OCI-LY1 (cell line): ENCODE measurements around the gene KLK7.

ENCODE experiments used
- H2AFZ ChIP-seq: fragments of 200-600 bp; sonication (generic), shearing (Covaris generic); 2 replicates; pipeline ENCODE4 v1.6.0; 2014; ENCODE audit warnings: antibody characterized with exemption, mild to moderate bottlenecking, low read length
- H3F3A ChIP-seq: fragments of 200-600 bp; sonication (generic), shearing (Covaris generic); 2 replicates; pipeline ENCODE4 v1.6.0; 2014; ENCODE audit warnings: mild to moderate bottlenecking, antibody characterized with exemption, low read length, moderate library complexity; ENCODE audit not compliant: insufficient read depth
- H3K27ac ChIP-seq: fragments of 200-600 bp; sonication (generic); 2 replicates; pipeline ENCODE4 v1.5.1; 2014; ENCODE audit warnings: low read length, mixed run types, mild to moderate bottlenecking, low read depth; ENCODE audit not compliant: poor library complexity, severe bottlenecking
- H3K27me3 ChIP-seq: fragments of 200-600 bp; sonication (generic); 2 replicates; pipeline ENCODE4 v1.6.0; 2014; ENCODE audit warnings: antibody characterized with exemption, mild to moderate bottlenecking, low read length, moderate library complexity; ENCODE audit not compliant: insufficient read depth
- H3K36me3 ChIP-seq: fragments of 200-600 bp; sonication (generic); 2 replicates; pipeline ENCODE4 v1.6.1; 2014; ENCODE audit warnings: mild to moderate bottlenecking, antibody characterized with exemption, low read length, moderate library complexity, mixed read lengths; ENCODE audit not compliant: insufficient read depth
- H3K4me1 ChIP-seq: fragments of 200-600 bp; sonication (generic); 2 replicates; pipeline ENCODE4 v1.5.1; 2014; ENCODE audit warnings: mild to moderate bottlenecking, low read length, moderate library complexity; ENCODE audit not compliant: insufficient read depth, severe bottlenecking
- H3K4me2 ChIP-seq: fragments of 200-600 bp; sonication (generic), shearing (Covaris generic); 2 replicates; pipeline ENCODE4 v1.6.1; 2014; ENCODE audit warnings: low read length
- H3K4me3 ChIP-seq: fragments of 200-600 bp; sonication (generic); 2 replicates; pipeline ENCODE4 v1.5.1; 2014; ENCODE audit warnings: low read length, low read depth, mild to moderate bottlenecking, mixed read lengths; ENCODE audit not compliant: poor library complexity, severe bottlenecking
- H3K79me2 ChIP-seq: fragments of 200-600 bp; shearing (Covaris generic); 2 replicates; pipeline ENCODE4 v1.6.1; 2016; ENCODE audit warnings: mixed run types, low read length, mixed read lengths; ENCODE audit not compliant: insufficient read depth
- H3K9ac ChIP-seq: fragments of 200-600 bp; sonication (generic), shearing (Covaris generic); 2 replicates; pipeline ENCODE4 v1.6.1; 2014; ENCODE audit warnings: mild to moderate bottlenecking, low read length, mixed read lengths
- H3K9me2 ChIP-seq: fragments of 200-600 bp; sonication (generic), shearing (Covaris generic); 2 replicates; pipeline ENCODE4 v1.6.1; 2014; ENCODE audit warnings: low read depth, mild to moderate bottlenecking, low read length, mixed read lengths
- H3K9me3 ChIP-seq: fragments of 200-600 bp; shearing (Covaris generic); 2 replicates; pipeline ENCODE4 v1.6.1; 2014; ENCODE audit warnings: low read length, mixed read lengths
- H4K20me1 ChIP-seq: fragments of 200-600 bp; sonication (generic), shearing (Covaris generic); 2 replicates; pipeline ENCODE4 v1.6.0; 2016; ENCODE audit warnings: mild to moderate bottlenecking, low read length; ENCODE audit not compliant: insufficient read depth
- EZH2 ChIP-seq: fragments of 200-600 bp; sonication (generic), shearing (Covaris generic); IDR thresholded peaks from 2 replicates; pipeline ENCODE4 v1.8.0; 2017; ENCODE audit warnings: borderline replicate concordance, mixed run types, mild to moderate bottlenecking, antibody characterized with exemption, low read length, moderate library complexity, mixed read lengths
- TF ChIP-seq, protein P1 (sequence below): fragments of 200-600 bp; sonication (generic), shearing (Covaris generic); IDR thresholded peaks from 2 replicates; pipeline ENCODE4 v1.5.1; 2017; ENCODE audit warnings: mild to moderate bottlenecking, antibody characterized with exemption, low read length, moderate library complexity, mixed read lengths

Gene KLK7

DNA sequence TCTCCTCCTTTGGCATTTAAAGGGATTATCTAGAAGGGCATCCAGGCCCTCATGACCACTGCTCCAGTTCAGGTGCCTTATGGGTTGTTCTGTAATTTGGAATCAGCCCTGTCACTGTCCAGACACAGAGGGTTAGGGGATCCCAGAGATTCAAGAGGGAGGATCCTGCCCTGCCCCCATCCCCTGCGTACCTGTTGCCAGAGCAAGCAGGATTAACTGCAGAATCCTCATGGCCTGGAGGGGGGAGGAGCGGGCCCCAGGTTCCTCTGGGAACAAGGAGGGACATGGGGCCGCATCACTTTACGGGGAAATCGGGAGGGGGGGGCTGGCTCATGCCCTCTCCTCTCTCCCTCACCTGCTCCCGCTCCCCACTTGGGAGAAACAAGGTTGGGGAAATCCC lies 41.7 kb upstream of the KLK7 start:
- H3K9ac ChIP-seq, result no peak overlapping the region
- H3K4me1 ChIP-seq, result no peaks in the 10 kb centered on the region
- H3K27me3 ChIP-seq, result no peaks in the 10 kb centered on the region; the same call in 1 of the 2 replicates
- no peak overlapping the region for H3K4me3 ChIP-seq
- H3F3A ChIP-seq, result no peaks in the 10 kb centered on the region
- H3K79me2 ChIP-seq, result no peaks in the 10 kb centered on the region
- no peak overlapping the region for H2AFZ ChIP-seq
- H3K27ac ChIP-seq, result no peak overlapping the region
- no peaks in the 10 kb centered on the region for H3K9me3 ChIP-seq
- TF ChIP-seq EZH2, result no peak
- TF ChIP-seq, protein P1, sequence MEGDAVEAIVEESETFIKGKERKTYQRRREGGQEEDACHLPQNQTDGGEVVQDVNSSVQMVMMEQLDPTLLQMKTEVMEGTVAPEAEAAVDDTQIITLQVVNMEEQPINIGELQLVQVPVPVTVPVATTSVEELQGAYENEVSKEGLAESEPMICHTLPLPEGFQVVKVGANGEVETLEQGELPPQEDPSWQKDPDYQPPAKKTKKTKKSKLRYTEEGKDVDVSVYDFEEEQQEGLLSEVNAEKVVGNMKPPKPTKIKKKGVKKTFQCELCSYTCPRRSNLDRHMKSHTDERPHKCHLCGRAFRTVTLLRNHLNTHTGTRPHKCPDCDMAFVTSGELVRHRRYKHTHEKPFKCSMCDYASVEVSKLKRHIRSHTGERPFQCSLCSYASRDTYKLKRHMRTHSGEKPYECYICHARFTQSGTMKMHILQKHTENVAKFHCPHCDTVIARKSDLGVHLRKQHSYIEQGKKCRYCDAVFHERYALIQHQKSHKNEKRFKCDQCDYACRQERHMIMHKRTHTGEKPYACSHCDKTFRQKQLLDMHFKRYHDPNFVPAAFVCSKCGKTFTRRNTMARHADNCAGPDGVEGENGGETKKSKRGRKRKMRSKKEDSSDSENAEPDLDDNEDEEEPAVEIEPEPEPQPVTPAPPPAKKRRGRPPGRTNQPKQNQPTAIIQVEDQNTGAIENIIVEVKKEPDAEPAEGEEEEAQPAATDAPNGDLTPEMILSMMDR, result no peak
- H3K36me3 ChIP-seq, result no peaks in the 10 kb centered on the region
- H4K20me1 ChIP-seq, result no peaks in the 10 kb centered on the region
- H3K9me2 ChIP-seq, result no peaks in the 10 kb centered on the region
- no peak overlapping the region for H3K4me2 ChIP-seq

DNA sequence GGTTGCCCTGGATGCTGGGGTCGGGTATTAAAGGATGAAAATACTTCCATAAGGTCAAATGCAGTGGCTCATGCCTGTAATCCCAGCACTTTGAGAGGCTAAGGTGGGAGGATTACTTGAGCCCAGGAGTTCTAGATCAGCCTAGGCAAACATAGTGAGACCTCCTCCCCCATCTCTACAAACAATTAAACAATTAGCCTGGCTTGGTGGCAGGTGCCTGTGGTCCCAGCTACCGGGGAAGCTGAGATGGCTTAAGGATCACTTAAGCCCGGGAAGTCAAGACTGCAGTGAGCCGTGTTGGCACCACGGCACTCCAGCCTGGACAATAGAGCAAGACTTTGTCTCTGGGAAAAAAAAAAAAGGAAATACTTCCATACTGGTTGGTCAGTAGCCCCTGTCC lies 41.2 kb upstream of the KLK7 start:
- H3K4me1 ChIP-seq, result no peaks in the 10 kb centered on the region
- no peaks in the 10 kb centered on the region for H4K20me1 ChIP-seq
- no peaks in the 10 kb centered on the region for H3F3A ChIP-seq
- TF ChIP-seq, protein P1, result no peak
- no peak for TF ChIP-seq EZH2
- H3K27me3 ChIP-seq, result no peaks in the 10 kb centered on the region; the same call in 1 of the 2 replicates
- H3K9me3 ChIP-seq, result no peaks in the 10 kb centered on the region
- no peak overlapping the region for H3K4me3 ChIP-seq
- H3K9me2 ChIP-seq, result no peaks in the 10 kb centered on the region
- no peak overlapping the region for H3K9ac ChIP-seq
- no peaks in the 10 kb centered on the region for H3K79me2 ChIP-seq
- H3K27ac ChIP-seq, result no peak overlapping the region
- H3K36me3 ChIP-seq, result no peaks in the 10 kb centered on the region
- H2AFZ ChIP-seq, result no peak overlapping the region
- H3K4me2 ChIP-seq, result no peak overlapping the region

DNA sequence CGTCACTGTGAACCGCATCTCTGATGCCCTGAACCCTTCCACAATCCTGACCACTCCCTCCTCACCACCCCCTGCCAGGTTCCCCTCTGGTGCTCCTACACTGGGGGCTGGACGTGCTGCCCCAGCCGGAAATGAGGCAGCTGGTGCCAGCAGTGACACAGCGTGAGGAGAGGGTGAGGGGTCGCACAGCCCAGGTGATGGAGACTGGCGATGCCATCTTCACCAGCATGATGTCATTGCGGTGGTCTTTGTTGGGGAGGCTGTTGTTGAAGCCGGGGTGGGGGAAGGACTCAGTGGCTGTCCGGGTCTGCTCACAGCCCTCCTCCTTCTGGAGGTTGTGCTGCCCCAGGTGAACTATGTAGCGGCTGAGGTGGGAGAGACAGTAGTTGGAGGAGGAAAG lies 40.2 kb upstream of the KLK7 start:
- Histone ChIP-seq H3K27ac (no peak overlapping the region), H4K20me1 (no peaks in the 10 kb centered on the region), H3K9ac (no peak overlapping the region), H3K4me1 (no peaks in the 10 kb centered on the region), H3F3A (no peaks in the 10 kb centered on the region), H3K27me3 (no peaks in the 10 kb centered on the region), H3K9me2 (no peaks in the 10 kb centered on the region), H3K4me3 (no peak overlapping the region), H3K4me2 (no peak overlapping the region), H3K36me3 (no peaks in the 10 kb centered on the region), H2AFZ (no peak overlapping the region), H3K9me3 (no peaks in the 10 kb centered on the region), H3K79me2 (no peaks in the 10 kb centered on the region)
- TF ChIP-seq EZH2, result no peak
- TF ChIP-seq, protein P1, result no peak
